ENCODE results near the gene LRG1.

The LRG1 gene

DNA sequence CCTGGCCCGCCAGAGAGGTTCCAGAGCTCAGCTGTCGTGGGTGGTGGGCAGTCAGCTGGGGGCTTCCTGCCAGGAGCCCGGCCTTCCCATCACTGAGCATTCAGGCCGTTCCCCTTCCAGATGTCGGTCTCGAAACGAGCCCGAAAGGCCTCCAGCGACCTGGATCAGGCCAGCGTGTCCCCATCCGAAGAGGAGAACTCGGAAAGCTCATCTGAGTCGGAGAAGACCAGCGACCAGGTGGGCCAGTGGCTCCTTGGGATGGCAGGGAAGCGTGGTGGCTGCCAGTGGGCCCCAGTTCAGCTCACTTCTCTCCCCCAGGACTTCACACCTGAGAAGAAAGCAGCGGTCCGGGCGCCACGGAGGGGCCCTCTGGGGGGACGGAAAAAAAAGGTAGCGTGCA is 48.4 kb downstream of the LRG1 start:
- no peak for DNase-seq

DNA sequence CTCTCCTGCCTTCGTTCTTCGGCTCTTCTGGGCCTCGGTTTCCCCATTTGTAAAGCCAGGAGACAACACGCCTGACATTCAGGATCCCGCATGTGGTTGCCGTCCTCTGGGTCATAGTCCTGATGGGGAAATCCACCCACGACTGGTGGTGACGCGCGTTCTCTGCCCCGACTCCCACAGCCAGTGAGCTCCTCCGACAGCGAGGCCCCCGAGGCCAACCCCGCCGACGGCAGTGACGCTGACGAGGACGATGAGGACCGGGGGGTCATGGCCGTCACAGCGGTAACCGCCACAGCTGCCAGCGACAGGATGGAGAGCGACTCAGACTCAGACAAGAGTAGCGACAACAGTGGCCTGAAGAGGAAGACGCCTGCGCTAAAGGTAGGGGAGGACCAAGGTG is 51.3 kb downstream of the LRG1 start:
- DNase-seq = no peak

DNA sequence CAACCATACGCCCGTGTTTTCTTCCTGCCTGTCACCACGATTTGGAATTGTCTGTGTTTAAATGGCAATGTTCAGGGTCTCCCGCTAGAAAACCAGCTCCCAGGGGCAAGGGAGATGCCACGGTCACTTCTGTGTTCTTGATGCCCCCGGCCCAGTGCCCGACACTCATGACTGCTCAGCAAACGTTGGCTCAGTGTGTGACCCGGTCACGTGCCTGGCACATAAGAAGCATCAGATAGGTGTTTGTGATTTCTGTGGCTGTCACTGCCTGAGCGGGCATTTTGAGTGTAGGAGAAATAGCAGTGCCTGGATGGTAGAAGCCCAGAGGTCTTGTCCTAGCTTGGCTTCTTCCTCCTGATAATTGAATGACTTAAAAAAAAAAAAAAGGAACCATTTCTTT is 52.3 kb downstream of the LRG1 start:
- DNase-seq = no peak
